ENCODE results near the gene ANKRD27. TPM values are rescaled to one million over a fixed set of nuclear protein-coding genes. Genes with fewer than 3 reads are reported as not detected.
"Not testable (repeated sequence)": the region's sequence is repeated elsewhere in the genome, so short reads cannot be mapped to it uniquely, and the experiment has no call there.

Gene ANKRD27
- total and polyA plus RNA-seq, 8 donors, result 8.8 to 61.7 (median 23.3) TPM

DNA sequence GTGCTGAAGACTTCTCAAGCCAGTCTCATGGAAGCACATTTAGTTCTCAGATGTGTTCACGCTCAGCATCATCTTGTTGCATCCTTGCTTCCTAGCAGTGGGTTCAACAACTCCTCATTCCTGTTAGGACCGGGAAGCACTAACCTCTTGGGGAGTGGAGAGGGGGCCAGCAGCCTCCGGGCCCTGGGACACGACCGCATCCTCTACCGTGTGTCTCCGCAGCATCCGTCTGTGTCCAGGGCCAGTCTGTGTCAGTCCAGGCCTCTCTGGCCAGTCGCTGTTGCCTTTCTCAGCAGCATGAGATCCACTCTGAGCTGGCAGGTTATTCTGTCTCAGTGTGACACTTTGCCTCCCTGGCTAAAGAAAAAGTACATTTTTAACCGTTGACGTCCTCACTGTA is 77.0 kb downstream of the ANKRD27 start:
- no peak overlapping the region for H3K27ac ChIP-seq
- intact Hi-C loops (cut with DNase I; ENCODE audit: low total_unique reads), result no loop called here
- TF ChIP-seq, protein P1, sequence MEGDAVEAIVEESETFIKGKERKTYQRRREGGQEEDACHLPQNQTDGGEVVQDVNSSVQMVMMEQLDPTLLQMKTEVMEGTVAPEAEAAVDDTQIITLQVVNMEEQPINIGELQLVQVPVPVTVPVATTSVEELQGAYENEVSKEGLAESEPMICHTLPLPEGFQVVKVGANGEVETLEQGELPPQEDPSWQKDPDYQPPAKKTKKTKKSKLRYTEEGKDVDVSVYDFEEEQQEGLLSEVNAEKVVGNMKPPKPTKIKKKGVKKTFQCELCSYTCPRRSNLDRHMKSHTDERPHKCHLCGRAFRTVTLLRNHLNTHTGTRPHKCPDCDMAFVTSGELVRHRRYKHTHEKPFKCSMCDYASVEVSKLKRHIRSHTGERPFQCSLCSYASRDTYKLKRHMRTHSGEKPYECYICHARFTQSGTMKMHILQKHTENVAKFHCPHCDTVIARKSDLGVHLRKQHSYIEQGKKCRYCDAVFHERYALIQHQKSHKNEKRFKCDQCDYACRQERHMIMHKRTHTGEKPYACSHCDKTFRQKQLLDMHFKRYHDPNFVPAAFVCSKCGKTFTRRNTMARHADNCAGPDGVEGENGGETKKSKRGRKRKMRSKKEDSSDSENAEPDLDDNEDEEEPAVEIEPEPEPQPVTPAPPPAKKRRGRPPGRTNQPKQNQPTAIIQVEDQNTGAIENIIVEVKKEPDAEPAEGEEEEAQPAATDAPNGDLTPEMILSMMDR (IDR thresholded peaks at IDR 0.05), result no peak
- TF ChIP-seq EP300 (IDR thresholded peaks at IDR 0.05) (no peak), POLR2AphosphoS5 (IDR thresholded peaks at IDR 0.05) (no peak), POLR2A (IDR thresholded peaks at IDR 0.05) (no peak)
- H3K4me1 ChIP-seq, result no peaks in the 10 kb centered on the region
- DNase-seq, result no peak
- H3K9me3 ChIP-seq, result no peaks in the 10 kb centered on the region
- no peak overlapping the region for H3K4me3 ChIP-seq
- WGBS, 5 donors, result 94 to 98% (median 95%) methylated on average over 11 of the region's 11 CpGs
- H3K27me3 ChIP-seq, result no peaks in the 10 kb centered on the region
- H3K36me3 ChIP-seq, result peaks cover 44 to 98% (median 95%) of the 10 kb centered on the region in 4 donors

DNA sequence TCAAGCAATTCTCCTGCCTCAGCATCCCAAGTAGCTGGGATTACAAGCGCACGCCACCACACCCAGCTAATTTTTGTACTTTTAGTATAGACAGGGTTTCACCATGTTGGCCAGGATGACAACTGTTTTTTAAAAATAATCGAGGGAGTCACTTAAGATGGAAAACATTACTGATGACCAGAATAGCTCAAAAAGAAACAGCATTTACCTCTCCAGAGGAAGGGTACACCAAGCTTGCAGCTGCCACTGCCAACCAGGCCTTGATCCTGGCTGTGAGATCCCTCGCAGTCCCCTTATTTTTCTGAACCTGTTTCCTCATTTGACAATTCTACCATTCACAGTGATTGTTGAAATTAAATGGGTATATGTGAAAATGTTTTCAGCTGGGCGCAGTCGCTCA is 79.5 kb downstream of the ANKRD27 start:
- Histone ChIP-seq H3K4me3 (no peak overlapping the region), H3K27me3 (no peaks in the 10 kb centered on the region), H3K4me1 (no peaks in the 10 kb centered on the region), H3K27ac (no peak overlapping the region), H3K9me3 (no peaks in the 10 kb centered on the region), H3K36me3 (peaks cover 34 to 74% (median 72%) of the 10 kb centered on the region in 4 donors)
- TF ChIP-seq POLR2A (IDR thresholded peaks at IDR 0.05), result no peak
- TF ChIP-seq, protein P1 (IDR thresholded peaks at IDR 0.05), result no peak
- TF ChIP-seq EP300 (IDR thresholded peaks at IDR 0.05), result no peak
- no peak for TF ChIP-seq POLR2AphosphoS5 (IDR thresholded peaks at IDR 0.05)
- DNase-seq, result no peak
- intact Hi-C loops (cut with DNase I; ENCODE audit: low total_unique reads), result no loop called here
- 92 to 98% (median 96%) methylated on average over 6 of the region's 6 CpGs for WGBS, 5 donors

DNA sequence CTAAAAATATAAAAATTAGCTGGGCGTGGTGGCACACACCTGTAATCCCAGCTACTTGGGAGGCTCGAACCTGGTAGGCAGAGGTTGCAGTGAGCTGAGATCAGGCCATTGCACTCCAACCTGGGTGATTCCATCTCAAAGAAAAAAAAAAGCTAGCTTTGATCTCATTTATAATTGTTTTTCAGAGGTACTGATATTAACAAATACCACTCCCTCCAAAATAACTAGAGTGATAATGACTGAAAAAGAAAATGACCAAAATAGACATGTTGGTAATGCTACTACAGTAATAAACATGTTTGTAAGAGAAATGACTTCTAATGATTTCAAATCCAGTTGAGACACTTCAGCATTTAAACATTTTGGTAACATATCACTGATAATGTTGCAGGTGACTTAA is 81.0 kb downstream of the ANKRD27 start:
- peaks cover 29 to 65% (median 61%) of the 10 kb centered on the region in 4 donors for H3K36me3 ChIP-seq
- WGBS, 5 donors, result 93 to 100% (median 100%) methylated on average over 2 of the region's 2 CpGs
- no peaks in the 10 kb centered on the region for H3K4me1 ChIP-seq
- intact Hi-C loops (cut with DNase I; ENCODE audit: low total_unique reads), result no loop called here
- H3K27ac ChIP-seq, result no peak overlapping the region
- DNase-seq, result no peak
- no peaks in the 10 kb centered on the region for H3K9me3 ChIP-seq
- H3K27me3 ChIP-seq, result no peaks in the 10 kb centered on the region
- TF ChIP-seq EP300 (IDR thresholded peaks at IDR 0.05) (no peak), POLR2AphosphoS5 (IDR thresholded peaks at IDR 0.05) (no peak), POLR2A (IDR thresholded peaks at IDR 0.05) (no peak)
- TF ChIP-seq, protein P1 (IDR thresholded peaks at IDR 0.05), result no peak
- no peak overlapping the region for H3K4me3 ChIP-seq

DNA sequence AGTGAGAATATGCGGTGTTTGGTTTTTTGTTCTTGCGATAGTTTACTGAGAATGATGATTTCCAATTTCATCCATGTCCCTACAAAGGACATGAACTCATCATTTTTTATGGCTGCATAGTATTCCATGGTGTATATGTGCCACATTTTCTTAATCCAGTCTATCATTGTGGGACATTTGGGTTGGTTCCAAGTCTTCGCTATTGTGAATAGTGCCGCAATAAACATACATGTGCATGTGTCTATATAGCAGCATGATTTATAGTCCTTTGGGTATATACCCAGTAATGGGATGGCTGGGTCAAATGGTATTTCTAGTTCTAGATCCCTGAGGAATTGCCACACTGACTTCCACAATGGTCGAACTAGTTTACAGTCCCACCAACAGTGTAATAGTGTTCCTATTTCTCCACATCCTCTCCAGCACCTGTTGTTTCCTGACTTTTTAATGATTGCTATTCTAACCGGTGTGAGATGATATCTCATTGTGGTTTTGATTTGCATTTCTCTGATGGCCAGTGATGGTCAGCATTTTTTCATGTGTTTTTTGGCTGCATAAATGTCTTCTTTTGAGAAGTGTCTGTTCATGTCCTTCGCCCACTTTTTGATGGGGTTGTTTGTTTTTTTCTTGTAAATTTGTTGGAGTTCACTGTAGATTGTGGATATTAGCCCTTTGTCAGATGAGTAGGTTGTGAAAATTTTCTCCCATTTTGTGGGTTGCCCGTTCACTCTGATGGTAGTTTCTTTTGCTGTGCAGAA is 87.1 kb downstream of the ANKRD27 start:
- H3K27ac ChIP-seq; DNase-seq; H3K4me3 ChIP-seq; H3K9me3 ChIP-seq; intact Hi-C loops (cut with DNase I; ENCODE audit: low total_unique reads); H3K27me3 ChIP-seq; H3K4me1 ChIP-seq: not testable (repeated sequence)
- WGBS, 5 donors, result 86 to 97% (median 93%) methylated on average over 5 to 6 of the region's 8 CpGs
- peaks cover 10 to 44% (median 40%) of the 10 kb centered on the region in 4 donors for H3K36me3 ChIP-seq

DNA sequence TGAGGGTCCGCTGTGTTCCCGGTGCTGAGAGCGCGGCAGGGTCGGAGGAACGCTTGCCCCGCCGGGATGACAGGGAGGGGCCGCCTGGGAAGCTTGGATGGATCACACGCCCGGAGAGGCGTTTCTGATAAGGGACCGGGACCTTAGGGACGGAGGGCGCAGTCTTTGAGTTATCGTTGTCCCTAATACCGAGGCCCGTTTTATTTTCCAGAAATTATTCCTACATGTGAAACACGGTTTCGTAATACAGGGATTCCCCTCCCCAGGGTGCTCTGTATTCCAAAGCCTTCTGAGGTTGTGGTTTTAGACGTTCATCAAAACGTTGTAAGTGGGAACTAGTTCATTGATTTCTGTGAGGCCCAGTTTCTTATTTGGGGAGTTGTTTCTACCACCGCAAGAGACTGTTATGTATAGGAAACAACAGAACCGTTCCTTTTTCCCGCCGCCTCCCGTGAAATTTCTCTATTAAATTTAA is 93.2 kb downstream of the ANKRD27 start:
- DNase-seq, result peak in 1 of 2 donors; percentile 54
- peak overlapping the region; percentile 80 to 94 (median 92) for H3K27ac ChIP-seq
- TF ChIP-seq, protein P1 (IDR thresholded peaks at IDR 0.05), result no peak
- no peak for TF ChIP-seq EP300 (IDR thresholded peaks at IDR 0.05)
- TF ChIP-seq POLR2AphosphoS5 (IDR thresholded peaks at IDR 0.05), result no peak
- no peak for TF ChIP-seq POLR2A (IDR thresholded peaks at IDR 0.05)
- no peaks in the 10 kb centered on the region for H3K27me3 ChIP-seq
- intact Hi-C loops (cut with DNase I; ENCODE audit: low total_unique reads), result no loop called here
- peaks cover 8 to 28% (median 27%) of the 10 kb centered on the region in 4 donors for H3K36me3 ChIP-seq
- H3K9me3 ChIP-seq, result no peaks in the 10 kb centered on the region
- peaks cover 11 to 27% (median 20%) of the 10 kb centered on the region in 4 donors for H3K4me1 ChIP-seq
- H3K4me3 ChIP-seq, result peak overlapping the region; percentile 74 to 95 (median 90)
- WGBS, 5 donors, result 1 to 5% (median 2%) methylated on average over 14 to 27 of the region's 27 CpGs
